Kidney epithelial cell (primary cell): ENCODE results near the gene CHP2. TPM values are rescaled to one million over a fixed set of nuclear protein-coding genes. Genes with fewer than 3 reads are reported as not detected.
"Not testable (repeated sequence)": the region's sequence is repeated elsewhere in the genome, so short reads cannot be mapped to it uniquely, and the experiment has no call there.

Experiments used
- DNase-seq: peaks from one replicate; pipeline ENCODE4 v3.0.0-alpha.2; 2010; ENCODE audit warnings: low read depth
- H3K27me3 ChIP-seq: 2 replicates; pipeline ENCODE4 v1.6.0; 2011; ENCODE audit warnings: low read length; ENCODE audit not compliant: control insufficient read depth, insufficient read depth
- H3K36me3 ChIP-seq: 2 replicates; pipeline ENCODE4 v1.5.1; 2011; ENCODE audit warnings: low read length; ENCODE audit not compliant: control insufficient read depth, insufficient read depth
- H3K4me3 ChIP-seq: 2 replicates; pipeline ENCODE4 v1.5.1; 2011; ENCODE audit warnings: low read depth, mild to moderate bottlenecking, control low read depth, low read length
- CTCF ChIP-seq: IDR thresholded peaks from 2 replicates; pipeline ENCODE4 v1.5.1; 2011; ENCODE audit warnings: mild to moderate bottlenecking, moderate library complexity, low read length, control low read depth, inconsistent platforms; ENCODE audit not compliant: insufficient read depth, poor library complexity, severe bottlenecking
- total RNA-seq: library from RNA; depleted of rRNA; stranded (reverse); fragments of >200 nt; gene quantifications from 2 replicates; pipeline ENCODE4 v1.2.3, GENCODE V29; 2015

CHP2 gene
- total RNA-seq, 1 donor from 2014 or later, result not detected

GRCh38 chr16:23741675-23742303, 13.0 kb upstream of the CHP2 start:
- Histone ChIP-seq H3K36me3 (no peaks in the 10 kb centered on the region), H3K27me3 (no peaks in the 10 kb centered on the region), H3K4me3 (no peak overlapping the region)
- no peak for TF ChIP-seq CTCF
- no peak for DNase-seq

GRCh38 chr16:23742766-23743165, 12.1 kb upstream of the CHP2 start:
- Histone ChIP-seq H3K27me3 (no peaks in the 10 kb centered on the region), H3K4me3 (no peak overlapping the region), H3K36me3 (no peaks in the 10 kb centered on the region)
- no peak for DNase-seq
- no peak for TF ChIP-seq CTCF

- Histone ChIP-seq H3K36me3 (no peaks in the 10 kb centered on the region), H3K4me3 (no peak overlapping the region), H3K27me3 (no peaks in the 10 kb centered on the region)
- TF ChIP-seq CTCF, result no peak
- DNase-seq, result no peak
Observed at GRCh38 chr16:23745263-23745662, 9.6 kb upstream of the CHP2 start.

GRCh38 chr16:23748630-23749029, 6.2 kb upstream of the CHP2 start:
- Histone ChIP-seq H3K27me3 (no peaks in the 10 kb centered on the region), H3K4me3 (no peak overlapping the region), H3K36me3 (no peaks in the 10 kb centered on the region)
- no peak for DNase-seq
- no peak for TF ChIP-seq CTCF

GRCh38 chr16:23751053-23751452, 3.8 kb upstream of the CHP2 start:
- not testable (repeated sequence) for H3K36me3 ChIP-seq, H3K4me3 ChIP-seq, DNase-seq
- H3K27me3 ChIP-seq, result peaks cover 21% of the 10 kb centered on the region

- H3K36me3 ChIP-seq, result no peaks in the 10 kb centered on the region
- DNase-seq, result no peak
- no peak for TF ChIP-seq CTCF
- H3K27me3 ChIP-seq, result peaks cover 22% of the 10 kb centered on the region
- H3K4me3 ChIP-seq, result no peak overlapping the region
Observed at GRCh38 chr16:23753908-23754593, 775 bp upstream of the CHP2 start.
